ENCODE results near the gene SYT13.
"Not testable (repeated sequence)": the region's sequence is repeated elsewhere in the genome, so short reads cannot be mapped to it uniquely, and the experiment has no call there.

SYT13 gene

GRCh38 chr11:45300715-45301114, 14.6 kb upstream of the SYT13 start:
- no peak for TF ChIP-seq CTCF (IDR thresholded peaks at IDR 0.05; ENCODE audit: insufficient read depth, low read length, poor library complexity, severe bottlenecking)
- no peak for DNase-seq (ENCODE audit: extremely low read depth, insufficient read length)

GRCh38 chr11:45298718-45299117, 12.6 kb upstream of the SYT13 start:
- no peak for DNase-seq (ENCODE audit: extremely low read depth, insufficient read length)
- TF ChIP-seq CTCF (IDR thresholded peaks at IDR 0.05; ENCODE audit: insufficient read depth, low read length, poor library complexity, severe bottlenecking), result peak; percentile 1
- Histone ChIP-seq H3K27me3 (replicated peaks; ENCODE audit: control insufficient read depth, insufficient read depth, low read length) (no peaks in the 10 kb centered on the region), H3K4me3 (replicated peaks; ENCODE audit: low read depth, low read length) (no peak overlapping the region), H3K36me3 (ENCODE audit: control insufficient read depth, insufficient read depth, low read length) (no peaks in the 10 kb centered on the region)

More at GRCh38 chr11:45300715-45301114, 14.6 kb upstream of the SYT13 start:
- Histone ChIP-seq H3K4me3 (replicated peaks; ENCODE audit: low read depth, low read length) (no peak overlapping the region), H3K27me3 (replicated peaks; ENCODE audit: control insufficient read depth, insufficient read depth, low read length) (no peaks in the 10 kb centered on the region), H3K36me3 (ENCODE audit: control insufficient read depth, insufficient read depth, low read length) (no peaks in the 10 kb centered on the region)

GRCh38 chr11:45296075-45296474, 9.9 kb upstream of the SYT13 start:
- Histone ChIP-seq H3K27me3 (replicated peaks; ENCODE audit: control insufficient read depth, insufficient read depth, low read length) (no peaks in the 10 kb centered on the region), H3K4me3 (replicated peaks; ENCODE audit: low read depth, low read length) (no peak overlapping the region), H3K36me3 (ENCODE audit: control insufficient read depth, insufficient read depth, low read length) (no peaks in the 10 kb centered on the region)
- TF ChIP-seq CTCF (IDR thresholded peaks at IDR 0.05; ENCODE audit: insufficient read depth, low read length, poor library complexity, severe bottlenecking), result no peak
- no peak for DNase-seq (ENCODE audit: extremely low read depth, insufficient read length)

GRCh38 chr11:45294499-45294898, 8.4 kb upstream of the SYT13 start:
- H3K27me3 ChIP-seq (replicated peaks; ENCODE audit: control insufficient read depth, insufficient read depth, low read length), result peaks cover under 1% of the 10 kb centered on the region; the same call in 1 of the 2 replicates
- no peaks in the 10 kb centered on the region for H3K36me3 ChIP-seq (ENCODE audit: control insufficient read depth, insufficient read depth, low read length)
- no peak overlapping the region for H3K4me3 ChIP-seq (replicated peaks; ENCODE audit: low read depth, low read length)
- no peak for DNase-seq (ENCODE audit: extremely low read depth, insufficient read length)
- TF ChIP-seq CTCF (IDR thresholded peaks at IDR 0.05; ENCODE audit: insufficient read depth, low read length, poor library complexity, severe bottlenecking), result no peak

GRCh38 chr11:45293566-45294192, 7.5 kb upstream of the SYT13 start:
- peak; percentile 61 for TF ChIP-seq CTCF (IDR thresholded peaks at IDR 0.05; ENCODE audit: insufficient read depth, low read length, poor library complexity, severe bottlenecking)
- not testable (repeated sequence) for H3K4me3 ChIP-seq (replicated peaks; ENCODE audit: low read depth, low read length); H3K36me3 ChIP-seq (ENCODE audit: control insufficient read depth, insufficient read depth, low read length); H3K27me3 ChIP-seq (replicated peaks; ENCODE audit: control insufficient read depth, insufficient read depth, low read length); DNase-seq (ENCODE audit: extremely low read depth, insufficient read length)

GRCh38 chr11:45290586-45290985, 4.4 kb upstream of the SYT13 start:
- no peak overlapping the region for H3K4me3 ChIP-seq (replicated peaks; ENCODE audit: low read depth, low read length)
- no peak for DNase-seq (ENCODE audit: extremely low read depth, insufficient read length)
- H3K36me3 ChIP-seq (ENCODE audit: control insufficient read depth, insufficient read depth, low read length), result no peaks in the 10 kb centered on the region
- peaks cover 3% of the 10 kb centered on the region for H3K27me3 ChIP-seq (replicated peaks; ENCODE audit: control insufficient read depth, insufficient read depth, low read length)
- no peak for TF ChIP-seq CTCF (IDR thresholded peaks at IDR 0.05; ENCODE audit: insufficient read depth, low read length, poor library complexity, severe bottlenecking)

Measured in GM06990 (cell line).